ENCODE results near the gene MPG.

GRCh38 chr16:94918-95265, 16.9 kb downstream of the MPG start:
- no peak for TF ChIP-seq CTCF (conservative IDR thresholded peaks at IDR 0.05; ENCODE audit: low read length)
- no peak for TF ChIP-seq EZH2phosphoT487 (IDR thresholded peaks at IDR 0.05; ENCODE audit: borderline replicate concordance, low read depth, low read length)
